GM10847 (cell line): ENCODE data around the gene TSPAN5.

Experiments
- POLR2A ChIP-seq: IDR thresholded peaks from 2 replicates; pipeline ENCODE4 v1.6.1; 2011; ENCODE audit not compliant: insufficient read length; ENCODE audit errors: extremely low read depth

TSPAN5 gene

DNA sequence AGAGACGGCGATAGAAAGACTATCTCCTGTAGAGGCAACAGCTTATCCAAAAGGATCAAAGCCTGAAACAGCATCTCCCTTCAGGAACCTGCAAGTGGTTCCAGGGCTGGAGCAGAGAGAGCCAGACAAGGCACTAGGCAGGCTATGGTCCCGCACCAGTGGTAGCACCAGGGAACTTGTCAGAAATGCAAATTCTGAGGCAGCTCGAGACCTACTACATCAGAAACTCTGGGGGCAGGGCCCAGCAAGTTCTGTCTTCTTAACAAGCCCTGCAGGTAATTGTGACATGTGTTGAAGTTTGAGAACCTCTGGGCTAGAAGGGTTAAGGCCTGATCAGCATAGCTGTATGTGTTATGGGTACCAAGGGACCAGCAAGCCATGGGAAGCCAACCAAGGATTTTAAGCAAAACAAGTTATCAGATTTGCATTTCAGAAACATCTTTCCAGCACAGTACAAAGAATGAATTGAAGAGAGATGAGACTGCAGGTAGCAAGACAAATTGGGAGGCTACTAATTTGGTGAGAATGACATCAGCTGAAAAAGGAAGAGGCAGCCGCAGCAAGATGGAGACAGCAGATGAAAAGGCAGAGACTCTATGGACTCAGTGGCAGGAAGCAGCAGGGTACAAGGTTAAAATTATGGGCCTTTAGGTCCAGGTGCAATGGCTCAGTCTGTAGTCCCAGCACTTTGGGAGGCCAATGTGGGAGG lies 139.7 kb downstream of the TSPAN5 start:
- no peak for TF ChIP-seq POLR2A

GRCh38 chr4:98517218-98518021 lies 141.0 kb downstream of the TSPAN5 start:
- no peak for TF ChIP-seq POLR2A

GRCh38 chr4:98516441-98517217 lies 141.8 kb downstream of the TSPAN5 start:
- no peak for TF ChIP-seq POLR2A

DNA sequence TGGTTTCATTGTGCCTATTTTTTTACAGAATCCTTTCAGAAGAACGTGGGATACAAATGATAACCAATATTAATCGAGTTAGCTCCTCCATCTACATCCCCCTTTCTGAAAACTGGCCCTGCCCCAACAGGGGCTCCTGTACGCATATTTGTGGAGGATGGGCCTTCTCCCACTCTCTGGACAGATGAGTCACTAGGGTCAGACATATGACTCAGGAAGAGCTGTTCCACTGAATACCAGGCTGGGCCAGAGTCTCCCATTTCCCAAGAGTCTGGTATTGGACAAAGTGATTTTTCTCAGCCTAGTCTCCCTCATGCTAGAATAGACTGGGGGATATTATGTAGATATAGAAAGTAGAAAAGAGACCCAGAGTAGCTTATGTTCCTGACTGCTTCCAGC lies 142.4 kb downstream of the TSPAN5 start:
- TF ChIP-seq POLR2A = no peak

DNA sequence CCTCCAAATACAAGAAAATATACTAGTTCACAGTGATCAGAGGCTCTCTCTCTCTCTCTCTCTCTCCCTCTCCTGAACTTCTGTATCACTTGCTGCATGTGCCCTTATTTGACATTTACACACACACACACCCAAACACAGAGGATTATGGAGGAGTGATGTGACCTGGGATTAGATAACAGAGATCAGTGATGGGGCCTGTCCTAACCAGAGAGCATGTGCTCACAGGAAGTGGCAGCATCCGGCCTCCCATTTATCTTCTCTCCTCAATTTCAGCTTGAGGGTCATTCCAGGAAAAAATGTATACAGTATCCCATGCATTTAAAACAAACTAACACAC lies 143.0 kb downstream of the TSPAN5 start:
- TF ChIP-seq POLR2A = no peak

- TF ChIP-seq POLR2A = no peak
These were observed 143.5 kb downstream of the TSPAN5 start for GRCh38 chr4:98514741-98515469.

DNA sequence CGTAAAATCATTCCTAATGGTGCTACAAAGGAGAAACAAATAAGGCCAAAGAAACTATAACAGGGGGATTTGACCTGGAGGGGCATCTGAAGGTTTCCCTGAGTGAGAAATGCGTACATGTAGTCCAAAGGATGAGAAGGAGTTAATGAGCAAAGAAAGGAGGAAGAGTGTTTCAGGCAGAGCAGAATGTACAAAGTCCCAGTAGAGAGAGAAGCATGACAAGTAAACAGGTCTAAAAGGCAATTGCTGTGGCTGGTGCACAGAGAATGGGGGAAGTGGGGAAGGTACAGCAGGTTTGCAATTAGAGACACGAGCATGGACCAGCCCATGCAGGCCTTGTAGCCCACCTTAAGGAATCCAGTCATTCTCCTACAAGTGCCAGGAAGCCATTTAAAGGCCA lies 145.5 kb downstream of the TSPAN5 start:
- no peak for TF ChIP-seq POLR2A

- no peak for TF ChIP-seq POLR2A
These were observed 147.5 kb downstream of the TSPAN5 start for GRCh38 chr4:98510757-98511517.

GRCh38 chr4:98510340-98510739 lies 148.1 kb downstream of the TSPAN5 start:
- no peak for TF ChIP-seq POLR2A

DNA sequence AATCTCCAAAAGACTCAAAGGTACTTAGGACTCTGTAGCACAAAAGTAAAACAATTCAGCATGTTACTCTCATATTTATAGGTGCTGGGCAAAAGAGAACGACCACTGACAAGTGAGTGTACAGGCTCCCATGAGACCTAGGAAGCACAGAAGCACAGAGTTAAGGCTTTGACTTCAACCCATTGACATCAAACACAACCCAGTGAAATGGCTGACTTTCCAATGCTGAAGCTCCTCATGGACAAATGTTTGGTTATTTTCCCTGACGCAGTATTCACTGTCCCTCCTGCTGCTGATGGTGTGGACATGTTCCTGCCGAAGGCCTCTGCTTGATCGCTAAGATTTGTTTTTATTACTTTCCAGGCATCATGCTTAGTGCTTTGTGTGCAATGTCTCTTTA lies 148.7 kb downstream of the TSPAN5 start:
- no peak for TF ChIP-seq POLR2A

DNA sequence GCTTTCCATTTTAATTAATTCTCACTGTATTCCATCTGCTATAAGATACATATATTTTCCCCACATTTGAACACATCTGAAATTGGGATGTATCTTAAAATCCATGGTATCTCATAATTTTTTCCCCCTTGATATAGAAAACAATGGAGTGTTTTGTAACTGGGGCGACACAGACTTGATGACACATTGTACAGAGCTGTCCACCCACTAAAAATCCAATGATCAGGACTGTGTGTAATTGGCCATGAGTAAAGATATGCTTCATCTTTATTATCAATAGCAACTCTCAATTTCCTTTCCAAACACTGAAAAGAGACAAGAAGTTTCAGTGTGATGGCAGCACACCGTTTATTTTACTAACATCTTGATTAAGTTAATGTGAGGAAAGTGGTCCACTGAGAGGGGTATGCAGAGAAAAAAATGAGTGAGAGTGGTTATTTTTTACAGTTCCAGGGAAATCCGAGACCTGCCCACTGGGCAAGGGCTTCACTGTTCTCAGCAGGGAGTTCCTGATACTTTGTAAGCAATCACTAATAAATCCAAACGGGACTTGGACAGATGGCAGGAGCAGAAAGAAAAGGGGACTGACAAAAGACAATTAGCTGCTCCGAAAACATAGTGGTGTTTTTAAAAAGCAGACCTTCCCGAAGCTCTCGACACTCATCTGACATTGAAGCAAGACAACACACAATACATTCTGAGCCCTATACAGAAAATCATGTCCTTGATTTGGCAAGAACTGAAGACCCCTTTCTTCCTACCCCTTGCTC lies 149.4 kb downstream of the TSPAN5 start:
- no peak for TF ChIP-seq POLR2A

DNA sequence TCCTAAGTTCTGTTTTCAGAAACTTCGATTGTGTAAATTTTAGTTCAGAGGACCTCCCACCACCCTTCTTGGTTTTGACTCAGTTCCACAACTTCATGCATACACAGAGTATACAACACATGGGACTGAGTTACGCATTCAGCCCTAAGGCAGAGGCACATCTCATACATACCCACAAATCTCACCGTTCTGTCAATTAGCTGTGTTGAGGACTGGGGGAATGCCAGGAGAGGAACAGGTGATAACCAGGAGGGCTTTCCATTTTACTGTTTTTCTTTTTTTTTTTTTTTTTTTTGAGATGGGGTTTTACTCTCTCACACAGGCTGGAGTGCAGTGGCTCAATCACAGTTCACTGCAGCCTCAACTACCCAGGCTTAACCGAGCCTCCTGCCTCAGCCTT lies 150.2 kb downstream of the TSPAN5 start:
- no peak for TF ChIP-seq POLR2A

DNA sequence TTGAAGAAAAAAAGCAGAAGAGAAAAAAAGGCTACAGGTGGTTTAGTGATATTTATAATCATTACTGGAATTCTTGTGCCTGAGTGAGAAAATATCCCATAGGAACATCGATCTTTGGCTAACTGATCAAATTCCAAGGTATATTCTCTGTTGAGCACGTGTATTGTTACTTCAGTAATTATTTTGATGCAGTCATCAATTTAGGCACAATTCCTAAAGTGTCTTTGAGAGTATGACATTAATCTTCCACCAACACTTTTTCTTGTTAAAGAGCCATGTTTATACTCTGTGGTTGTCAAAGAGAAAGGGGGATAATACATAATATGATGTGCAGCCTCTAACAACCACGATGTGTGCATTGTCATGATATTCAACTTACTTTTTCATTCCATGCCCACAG lies 151.1 kb downstream of the TSPAN5 start:
- no peak for TF ChIP-seq POLR2A
